Amniotic stem cell (primary cell): ENCODE measurements around the gene BMP6.

Source experiments
- DNase-seq: peaks from one replicate; lab custom pipeline; 2025; lab: John Stamatoyannopoulos, UW

BMP6 gene

DNA sequence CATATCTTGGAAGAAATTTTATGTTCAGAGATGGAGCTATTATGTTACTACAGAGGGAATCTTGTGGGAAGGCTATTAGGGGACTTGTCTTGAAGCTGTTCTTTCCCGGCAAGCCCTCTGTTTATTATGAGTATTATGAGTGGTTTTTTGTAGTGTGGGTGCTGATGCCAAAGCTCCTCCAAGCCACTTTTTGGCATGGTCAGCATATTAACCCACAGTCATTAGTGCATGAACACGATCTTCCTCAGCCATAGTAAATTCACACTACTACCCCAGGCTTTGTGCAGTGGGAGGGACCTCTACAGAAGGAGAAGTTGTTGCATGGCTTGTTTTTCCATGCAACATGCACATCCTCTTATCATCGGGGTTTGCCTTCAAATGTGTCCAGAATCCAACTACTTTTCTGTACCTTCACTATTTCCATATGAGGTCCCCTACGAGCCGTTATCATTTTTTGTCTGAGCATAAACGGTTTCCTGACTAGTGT, 6.5 kb upstream of the BMP6 start:
- DNase-seq = no peak

DNA sequence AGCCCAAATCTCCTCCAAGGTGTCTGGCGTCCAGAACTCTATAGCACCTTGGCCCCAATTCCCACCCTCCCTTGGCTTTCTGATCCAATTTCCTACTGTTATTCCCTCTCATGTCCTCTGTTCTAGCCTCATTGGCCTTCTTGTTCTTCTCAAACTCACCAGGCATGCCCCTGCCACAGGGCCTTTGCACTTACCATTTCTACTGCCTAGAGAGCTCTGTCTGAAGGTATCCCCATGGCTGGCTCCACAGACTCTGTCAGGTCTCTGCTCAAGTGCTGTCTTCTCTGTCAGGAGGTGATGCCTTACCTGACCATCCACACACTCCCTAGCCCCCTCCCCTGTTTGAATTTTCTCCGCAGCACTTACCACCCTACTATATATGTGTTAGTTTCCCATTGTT, 5.6 kb upstream of the BMP6 start:
- no peak for DNase-seq

DNA sequence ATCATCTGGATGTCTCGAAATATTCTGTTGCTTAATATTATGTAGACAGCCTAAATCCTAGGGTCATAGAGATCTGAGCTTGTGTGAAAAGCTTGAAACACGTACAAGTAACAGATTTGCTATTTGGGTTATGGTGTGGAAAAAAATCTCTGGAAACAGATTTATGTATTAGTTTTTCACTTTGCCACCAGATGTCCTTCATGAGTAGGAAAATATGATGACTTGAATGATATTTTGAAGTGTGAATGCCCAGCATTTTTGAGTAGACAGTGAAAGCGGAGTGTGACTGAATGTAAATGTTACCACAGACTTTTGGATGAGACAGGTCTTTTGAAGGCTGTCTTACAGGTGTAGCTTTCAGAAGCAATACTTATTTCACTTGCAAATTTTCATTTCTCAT, 4.2 kb upstream of the BMP6 start:
- no peak for DNase-seq

DNA sequence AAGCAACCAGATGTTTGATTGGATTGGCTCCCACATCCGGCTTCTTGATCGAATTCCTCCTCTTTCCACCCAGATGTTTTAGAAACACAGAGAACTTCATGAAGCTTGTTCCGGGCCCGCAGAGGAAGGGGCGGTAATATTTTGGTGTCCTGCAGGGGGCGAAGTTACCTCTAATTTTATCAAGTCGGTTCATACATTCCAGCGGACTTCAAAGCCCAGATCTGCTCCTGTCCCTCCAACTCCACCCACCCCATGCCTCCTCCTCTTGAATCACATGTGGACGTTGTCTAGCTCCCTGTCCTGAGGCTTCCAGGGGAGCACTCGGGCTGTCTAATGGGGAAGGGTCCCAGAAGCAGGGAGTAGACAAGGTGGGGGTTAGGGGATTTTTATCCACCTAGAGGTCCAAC, 2.9 kb upstream of the BMP6 start:
- peak; percentile 35 for DNase-seq

DNA sequence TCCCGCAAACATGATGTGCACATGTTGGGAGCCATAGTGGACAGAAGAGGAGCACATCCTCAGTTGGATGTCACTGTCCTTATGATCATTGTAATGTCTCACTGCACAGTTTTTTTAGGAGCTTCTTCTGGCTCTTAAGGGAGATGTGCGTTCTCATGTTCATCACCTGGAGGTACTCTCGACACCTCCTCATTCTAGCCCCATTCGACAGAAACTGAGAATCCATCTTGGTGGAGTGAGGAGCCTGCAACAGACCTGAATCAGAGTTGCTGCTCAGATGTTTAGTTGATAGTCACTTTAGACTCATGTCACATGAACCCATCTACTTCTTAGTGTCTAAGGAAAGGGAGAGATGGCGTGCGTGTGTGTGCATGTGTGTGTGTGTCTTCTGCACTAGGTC, 2.3 kb upstream of the BMP6 start:
- no peak for DNase-seq

DNA sequence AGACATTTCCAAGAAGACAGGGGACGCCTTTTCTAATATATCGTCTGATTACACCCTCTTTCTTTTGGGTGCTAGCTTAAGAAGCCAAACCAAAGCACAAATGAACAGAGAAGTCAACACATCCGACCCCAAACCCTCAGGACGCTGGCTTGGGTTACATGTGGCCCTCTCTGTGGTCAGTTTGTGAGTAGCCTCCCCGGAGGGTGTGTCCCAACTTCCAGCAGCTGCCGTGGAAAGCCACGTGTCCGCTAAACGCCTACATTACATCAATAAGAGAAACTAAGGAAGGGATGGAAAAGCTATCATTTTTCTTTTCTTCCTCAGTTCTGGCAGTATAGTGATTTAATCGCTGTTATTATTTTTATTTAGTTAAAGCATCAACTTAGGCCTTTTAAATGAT, 487 bp upstream of the BMP6 start:
- DNase-seq = no peak

DNA sequence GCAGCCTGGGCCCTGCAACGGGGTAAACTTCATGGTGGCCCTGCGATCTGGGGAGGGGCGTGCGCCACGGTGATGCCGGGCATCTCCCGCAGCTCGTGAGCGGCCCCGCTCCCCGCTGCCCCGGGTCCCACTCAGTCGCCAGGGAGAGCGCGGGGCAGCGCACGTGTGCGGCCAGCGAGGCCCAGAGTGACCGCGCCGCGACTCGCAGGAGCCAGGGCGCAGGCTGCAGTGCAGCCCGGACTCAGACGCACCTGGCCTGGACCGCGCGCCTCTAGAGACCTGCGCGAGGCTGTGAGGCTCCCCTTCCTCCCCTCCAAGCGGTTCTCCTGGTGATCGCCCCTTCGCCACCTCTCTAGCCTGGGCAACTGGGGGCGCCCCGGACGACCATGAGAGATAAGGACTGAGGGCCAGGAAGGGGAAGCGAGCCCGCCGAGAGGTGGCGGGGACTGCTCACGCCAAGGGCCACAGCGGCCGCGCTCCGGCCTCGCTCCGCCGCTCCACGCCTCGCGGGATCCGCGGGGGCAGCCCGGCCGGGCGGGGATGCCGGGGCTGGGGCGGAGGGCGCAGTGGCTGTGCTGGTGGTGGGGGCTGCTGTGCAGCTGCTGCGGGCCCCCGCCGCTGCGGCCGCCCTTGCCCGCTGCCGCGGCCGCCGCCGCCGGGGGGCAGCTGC, 652 bp downstream of the BMP6 start:
- no peak for DNase-seq

DNA sequence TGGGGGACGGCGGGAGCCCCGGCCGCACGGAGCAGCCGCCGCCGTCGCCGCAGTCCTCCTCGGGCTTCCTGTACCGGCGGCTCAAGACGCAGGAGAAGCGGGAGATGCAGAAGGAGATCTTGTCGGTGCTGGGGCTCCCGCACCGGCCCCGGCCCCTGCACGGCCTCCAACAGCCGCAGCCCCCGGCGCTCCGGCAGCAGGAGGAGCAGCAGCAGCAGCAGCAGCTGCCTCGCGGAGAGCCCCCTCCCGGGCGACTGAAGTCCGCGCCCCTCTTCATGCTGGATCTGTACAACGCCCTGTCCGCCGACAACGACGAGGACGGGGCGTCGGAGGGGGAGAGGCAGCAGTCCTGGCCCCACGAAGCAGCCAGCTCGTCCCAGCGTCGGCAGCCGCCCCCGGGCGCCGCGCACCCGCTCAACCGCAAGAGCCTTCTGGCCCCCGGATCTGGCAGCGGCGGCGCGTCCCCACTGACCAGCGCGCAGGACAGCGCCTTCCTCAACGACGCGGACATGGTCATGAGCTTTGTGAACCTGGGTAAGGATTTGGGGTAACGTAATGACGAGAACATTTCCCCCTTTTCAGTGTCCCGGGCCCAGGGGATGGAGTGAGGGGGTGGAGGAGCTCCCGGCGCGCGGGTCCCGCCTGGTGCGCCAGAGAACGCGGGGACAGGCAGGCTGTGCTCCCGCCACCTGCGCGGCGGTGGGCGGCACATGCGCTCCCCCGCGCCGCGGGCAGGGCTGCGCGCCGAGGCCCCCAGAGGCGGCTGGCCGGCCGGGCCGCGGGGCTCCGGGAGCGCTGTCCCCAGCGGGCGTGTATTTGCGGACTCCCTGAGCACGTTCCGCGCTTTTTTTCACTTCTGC, 1.4 kb downstream of the BMP6 start:
- DNase-seq = no peak

DNA sequence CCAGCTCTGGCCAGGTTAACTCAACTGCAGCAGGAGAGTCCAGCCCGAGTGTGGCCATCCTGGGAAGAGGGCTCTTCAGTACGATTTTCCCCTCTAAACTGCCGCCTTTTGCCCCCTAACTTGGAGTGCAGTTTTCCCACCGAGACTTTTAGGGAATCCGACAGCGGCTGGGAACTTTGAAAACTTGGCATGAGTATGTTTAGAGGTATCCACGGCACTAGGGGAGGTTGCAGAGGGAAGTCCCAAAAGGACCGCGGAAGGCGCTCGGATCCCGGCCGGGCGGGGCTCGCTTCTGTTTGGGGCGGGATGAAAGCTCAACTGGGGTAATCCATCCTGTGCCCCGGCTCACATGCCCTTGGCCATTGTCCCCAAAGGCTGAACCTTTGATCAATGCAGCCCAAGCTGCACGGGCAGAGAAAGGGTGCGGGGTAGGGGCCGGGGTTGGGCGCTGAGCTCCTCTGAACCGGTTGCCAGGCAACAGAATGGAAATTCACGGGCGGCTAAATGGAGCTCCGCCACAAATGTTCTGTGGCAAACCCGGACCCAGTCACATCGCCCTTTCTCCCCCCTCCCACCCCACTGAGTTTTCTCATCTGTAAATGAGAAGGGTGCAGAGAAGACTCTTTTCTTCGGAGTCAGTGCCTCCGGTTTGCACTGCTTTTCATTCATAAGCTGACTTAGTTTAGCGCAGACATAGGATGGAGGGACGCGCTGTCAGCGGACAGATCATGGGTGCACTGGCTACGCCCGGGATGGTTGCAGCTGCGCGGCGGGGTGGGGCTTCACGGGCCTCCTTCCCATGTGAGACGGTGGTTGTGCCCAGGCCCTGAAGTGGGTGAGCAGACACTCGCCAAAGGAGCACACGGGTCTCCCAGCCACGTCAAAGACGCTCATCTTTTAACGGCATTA, 2.3 kb downstream of the BMP6 start:
- DNase-seq = no peak

DNA sequence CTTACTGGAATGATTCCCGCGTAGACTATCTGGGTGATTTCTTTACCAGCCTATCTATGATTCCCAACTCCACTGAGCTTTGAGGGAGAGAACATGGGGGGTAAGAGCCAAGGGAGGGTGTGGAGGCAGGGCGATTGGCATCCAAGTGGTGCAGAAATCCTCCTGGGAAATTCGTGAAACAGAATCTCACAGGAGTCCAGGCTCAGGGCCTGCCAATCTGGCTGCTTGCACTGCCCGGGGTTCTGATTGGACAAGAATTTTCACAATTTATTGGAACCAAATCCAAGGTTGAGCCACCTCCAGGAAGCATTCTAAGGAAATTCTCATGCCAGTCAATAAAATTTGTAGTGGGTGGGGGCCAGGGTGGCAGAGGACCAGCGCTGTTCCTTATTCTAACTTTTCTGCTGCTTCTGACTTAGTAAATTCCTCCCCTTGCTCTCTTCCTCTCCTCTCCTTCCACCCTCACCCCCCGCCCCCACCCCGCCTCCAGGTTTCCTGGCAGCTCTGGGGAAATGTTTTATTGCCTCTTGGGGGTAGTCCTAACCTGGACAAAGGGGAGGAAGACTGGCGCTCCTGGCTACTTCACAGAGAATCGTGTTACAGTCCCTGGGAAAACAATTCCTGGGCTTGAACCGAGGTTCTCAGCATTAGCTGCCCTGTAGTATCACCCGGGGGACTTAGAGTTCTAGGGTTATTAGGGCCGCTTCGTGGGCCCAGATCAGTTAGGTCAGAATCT, 3.1 kb downstream of the BMP6 start:
- no peak for DNase-seq

DNA sequence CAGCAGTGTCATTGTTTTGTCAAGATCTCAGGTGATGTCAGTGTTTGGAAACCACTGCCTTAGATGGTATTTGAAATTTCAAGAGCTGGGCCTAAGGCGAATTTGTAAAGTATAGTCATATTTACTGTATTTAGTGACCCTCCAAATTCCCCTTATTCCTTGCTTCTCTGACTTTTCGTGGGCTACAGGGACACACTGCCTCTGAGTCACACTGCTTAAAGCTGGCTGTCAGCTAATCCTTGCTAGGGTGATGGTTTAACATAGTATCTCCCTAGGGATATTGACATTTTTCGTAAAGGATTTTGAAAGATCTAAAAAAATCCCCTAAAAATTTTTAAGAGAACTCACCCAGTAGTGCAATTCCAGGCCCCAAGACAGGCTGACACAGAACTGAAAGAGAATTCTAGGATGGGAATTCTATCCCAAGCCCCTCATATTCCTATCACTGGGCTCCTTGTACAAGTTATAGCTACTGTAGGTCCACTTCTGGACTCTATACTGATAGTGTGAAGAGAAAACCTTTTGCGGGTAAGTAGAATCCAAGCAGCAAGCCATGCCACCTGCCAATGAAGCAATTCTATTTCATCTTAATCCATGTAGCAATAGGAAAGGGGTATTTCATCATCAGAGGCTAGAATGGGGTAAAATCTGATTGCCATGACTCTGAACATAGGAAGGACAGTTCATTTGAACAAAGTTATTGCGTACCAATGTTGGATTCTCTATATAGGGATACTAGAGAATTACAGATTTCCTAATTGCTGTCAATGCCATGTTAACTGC, 4.3 kb downstream of the BMP6 start:
- no peak for DNase-seq

DNA sequence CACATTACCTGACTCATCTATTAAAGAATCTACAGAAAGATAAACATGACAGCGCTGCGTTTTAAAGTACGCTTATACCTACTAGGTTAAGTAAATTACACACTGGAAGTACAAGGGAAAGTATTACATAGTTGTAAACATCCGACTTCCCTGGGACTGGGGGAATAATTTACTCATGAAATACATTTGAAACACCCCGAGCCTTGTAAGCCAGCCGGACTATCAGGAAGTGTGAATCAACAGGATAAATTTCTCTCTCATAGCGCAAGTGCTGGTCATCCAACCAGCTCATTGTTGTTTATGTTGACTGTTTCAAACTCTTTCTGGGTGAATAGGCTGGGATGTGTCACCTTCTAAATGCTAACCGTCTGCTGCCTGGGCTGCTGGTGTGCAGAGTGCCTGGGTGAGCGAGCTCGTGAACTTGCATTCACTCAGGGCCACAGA, 4.9 kb downstream of the BMP6 start:
- DNase-seq = peak; percentile 53

DNA sequence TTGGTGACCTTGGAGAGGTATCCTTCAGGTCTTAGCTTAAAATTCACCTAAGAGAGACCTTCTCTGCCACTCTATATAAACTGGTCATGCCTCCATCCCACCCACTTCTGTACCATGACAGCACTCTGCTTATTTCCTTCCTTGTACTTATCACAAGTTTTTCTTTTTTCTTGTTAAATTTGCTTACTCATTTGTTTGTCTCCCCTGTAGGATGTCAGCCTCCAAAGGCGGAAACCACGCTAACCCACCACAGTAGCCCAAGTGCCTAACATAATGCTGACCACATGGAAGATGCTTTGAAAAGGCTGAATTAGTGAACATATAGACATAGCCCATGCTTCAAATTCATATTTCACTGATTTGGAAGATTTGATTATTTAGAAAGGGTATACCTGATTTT, 5.4 kb downstream of the BMP6 start:
- no peak for DNase-seq

DNA sequence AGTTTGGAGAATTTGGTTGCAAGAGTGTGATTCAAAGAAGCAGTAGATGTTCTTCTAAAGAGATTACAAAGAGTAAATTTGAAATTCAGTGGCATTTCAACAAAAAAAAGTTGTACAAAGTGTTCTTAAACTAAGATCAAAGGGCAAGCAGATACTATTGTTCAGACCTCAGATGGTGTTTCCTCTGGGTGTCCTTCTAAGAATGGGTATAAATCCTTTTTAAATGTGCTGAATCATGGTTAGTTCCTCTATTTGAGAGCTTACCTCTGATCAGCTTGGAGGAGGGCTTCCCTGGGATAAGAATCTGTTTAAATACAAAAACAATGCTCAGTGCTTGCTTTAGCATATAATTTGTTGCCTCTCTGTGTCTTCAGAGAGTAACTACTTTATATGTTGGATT, 6.3 kb downstream of the BMP6 start:
- no peak for DNase-seq

DNA sequence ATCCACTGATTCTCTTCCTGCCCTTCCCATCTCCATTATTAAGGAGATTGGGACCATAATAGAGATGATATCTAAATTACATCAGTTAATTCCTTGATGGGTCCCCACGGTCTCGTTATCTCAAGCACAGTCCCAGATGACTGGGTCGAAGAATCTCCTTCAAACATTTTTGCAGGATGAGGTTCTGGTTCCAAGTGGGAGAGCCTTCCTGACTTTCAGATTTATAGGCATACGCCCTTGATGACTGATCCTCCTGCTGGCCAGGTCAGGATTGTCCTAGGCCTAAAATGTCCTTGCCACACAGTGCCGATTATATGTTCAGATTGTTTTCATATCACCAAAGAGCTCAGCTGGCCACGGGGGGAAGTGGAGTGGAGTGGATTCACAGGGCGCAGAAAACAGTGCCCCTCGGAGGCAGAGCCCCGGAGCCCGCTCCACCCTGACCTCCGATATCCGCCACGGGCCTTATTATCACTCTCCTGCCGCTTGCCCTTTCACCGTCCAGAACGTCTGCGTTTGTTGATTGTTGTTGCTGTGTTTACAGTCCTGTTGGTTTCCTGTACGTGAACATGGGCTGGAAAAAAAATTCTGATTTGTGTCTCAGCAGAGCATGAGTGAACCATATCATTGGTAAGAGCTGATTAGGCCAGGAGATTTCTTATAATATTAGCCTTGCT, 8.9 kb downstream of the BMP6 start:
- no peak for DNase-seq

DNA sequence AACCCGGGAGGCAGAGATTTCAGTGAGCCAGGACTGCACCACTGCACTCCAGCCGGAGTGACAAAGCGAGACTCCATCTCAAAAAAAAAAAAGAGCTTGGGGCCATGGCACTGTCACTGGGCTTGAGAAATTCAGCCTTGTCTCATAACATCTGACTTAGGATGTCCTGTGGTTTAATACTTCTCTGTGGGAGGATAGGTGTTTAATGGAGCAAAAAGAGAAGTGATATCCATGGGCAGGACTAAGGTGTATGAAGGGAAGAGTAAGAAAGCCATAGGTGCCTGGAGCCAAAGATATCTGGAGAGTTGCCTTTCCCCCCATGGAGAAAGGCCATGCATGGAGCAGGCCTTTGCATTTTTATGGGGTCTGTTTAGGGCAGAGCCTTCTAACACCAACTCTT, 11.2 kb downstream of the BMP6 start:
- DNase-seq = no peak

DNA sequence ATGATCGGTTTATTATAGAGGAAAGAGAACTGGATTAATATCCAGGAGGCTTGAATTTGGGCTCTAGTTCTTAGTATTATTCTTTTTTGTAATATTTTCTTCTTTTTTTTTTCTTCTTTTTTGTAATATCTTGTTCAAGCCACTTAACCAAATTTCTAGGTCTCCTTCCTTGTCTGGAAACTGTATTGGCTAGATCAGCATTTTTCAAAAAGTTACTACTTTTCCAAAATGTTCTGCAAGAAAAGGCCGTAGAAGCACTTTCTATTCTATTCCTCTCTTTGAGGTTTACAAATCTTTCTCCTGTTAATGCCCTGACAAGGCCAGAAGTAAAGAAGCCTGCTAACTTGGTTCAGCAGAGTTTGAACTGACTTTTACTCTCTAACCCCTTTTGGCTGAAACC, 12.0 kb downstream of the BMP6 start:
- DNase-seq = no peak

DNA sequence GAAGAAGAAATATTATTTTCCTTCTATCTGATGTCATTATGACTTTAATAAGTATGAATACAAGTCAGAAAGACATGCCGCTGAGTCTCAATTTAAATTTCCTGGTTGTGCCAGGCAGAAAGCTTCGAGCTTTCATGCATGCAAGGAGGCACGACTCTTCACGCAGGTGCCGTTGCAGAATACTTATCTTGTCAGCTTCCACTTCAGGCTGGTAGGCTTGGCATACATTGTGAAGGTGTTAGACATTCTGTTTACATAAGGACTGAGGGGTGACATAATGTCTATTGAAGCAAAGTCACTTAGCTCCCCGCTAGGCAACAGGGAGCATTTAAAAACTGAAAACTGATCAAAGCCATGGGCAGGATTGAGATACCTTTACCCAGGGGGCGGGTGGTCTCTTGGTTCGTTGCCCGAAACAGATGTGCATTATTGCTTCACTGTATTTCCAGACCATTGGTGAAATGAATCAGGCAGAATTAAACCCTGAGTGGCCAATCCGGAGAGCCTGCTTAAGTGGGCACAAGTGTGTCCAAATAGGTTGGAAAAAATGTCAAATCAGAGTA, 16.4 kb downstream of the BMP6 start:
- DNase-seq = no peak

DNA sequence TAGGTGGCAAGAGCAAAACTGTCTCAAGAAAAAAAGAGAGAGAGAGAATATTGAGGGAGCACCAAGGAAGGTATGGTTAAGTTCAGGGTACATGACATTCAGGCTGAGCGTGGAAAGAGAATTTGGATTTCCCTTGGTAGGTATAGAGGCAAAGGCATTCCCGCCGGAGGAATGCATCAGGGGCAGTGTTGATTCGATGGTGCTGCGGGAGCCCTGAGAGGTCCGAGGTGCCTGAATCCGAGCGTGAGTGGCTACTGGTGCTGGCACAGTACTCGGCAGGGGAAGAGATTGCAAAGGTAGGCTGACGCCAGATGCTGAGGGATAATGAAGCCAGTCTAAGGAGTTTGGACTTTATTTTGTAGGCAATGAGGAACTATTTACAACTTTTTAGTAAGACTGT, 20.0 kb downstream of the BMP6 start:
- no peak for DNase-seq

DNA sequence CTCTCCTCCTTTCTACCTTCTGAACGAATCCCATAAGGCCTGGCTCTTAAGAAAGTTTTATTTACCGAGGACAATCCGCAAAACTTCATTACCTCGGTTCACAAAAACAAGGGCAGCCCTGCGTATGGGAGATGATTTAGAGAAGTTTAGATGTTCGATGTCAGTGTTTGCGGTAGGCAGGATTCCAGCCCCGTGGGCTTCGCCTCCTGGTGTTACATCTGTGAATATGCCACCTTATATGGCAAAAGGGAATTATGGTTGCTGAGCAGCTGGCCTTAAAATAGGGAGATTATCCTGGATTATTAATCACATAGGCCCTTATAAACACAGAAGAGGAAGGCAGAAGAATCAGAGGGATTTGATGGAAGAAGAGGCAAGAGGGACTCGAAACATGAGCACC, 21.1 kb downstream of the BMP6 start:
- DNase-seq = no peak
